CD4-positive, alpha-beta T cell treated with Interleukin-4 for 1 hour (primary cell): Measurements from ENCODE around the gene COMMD3.
A peak's percentile ranks its signal among the peaks of the same experiment; 100 is the strongest.
"Not testable (repeated sequence)": the region's sequence is repeated elsewhere in the genome, so short reads cannot be mapped to it uniquely, and the experiment has no call there.

ENCODE experiments used
- DNase-seq, 2 donors: peaks; one replicate each; pipeline ENCODE4 v3.0.0-alpha.2; 2020 to 2022

The COMMD3 gene

DNA sequence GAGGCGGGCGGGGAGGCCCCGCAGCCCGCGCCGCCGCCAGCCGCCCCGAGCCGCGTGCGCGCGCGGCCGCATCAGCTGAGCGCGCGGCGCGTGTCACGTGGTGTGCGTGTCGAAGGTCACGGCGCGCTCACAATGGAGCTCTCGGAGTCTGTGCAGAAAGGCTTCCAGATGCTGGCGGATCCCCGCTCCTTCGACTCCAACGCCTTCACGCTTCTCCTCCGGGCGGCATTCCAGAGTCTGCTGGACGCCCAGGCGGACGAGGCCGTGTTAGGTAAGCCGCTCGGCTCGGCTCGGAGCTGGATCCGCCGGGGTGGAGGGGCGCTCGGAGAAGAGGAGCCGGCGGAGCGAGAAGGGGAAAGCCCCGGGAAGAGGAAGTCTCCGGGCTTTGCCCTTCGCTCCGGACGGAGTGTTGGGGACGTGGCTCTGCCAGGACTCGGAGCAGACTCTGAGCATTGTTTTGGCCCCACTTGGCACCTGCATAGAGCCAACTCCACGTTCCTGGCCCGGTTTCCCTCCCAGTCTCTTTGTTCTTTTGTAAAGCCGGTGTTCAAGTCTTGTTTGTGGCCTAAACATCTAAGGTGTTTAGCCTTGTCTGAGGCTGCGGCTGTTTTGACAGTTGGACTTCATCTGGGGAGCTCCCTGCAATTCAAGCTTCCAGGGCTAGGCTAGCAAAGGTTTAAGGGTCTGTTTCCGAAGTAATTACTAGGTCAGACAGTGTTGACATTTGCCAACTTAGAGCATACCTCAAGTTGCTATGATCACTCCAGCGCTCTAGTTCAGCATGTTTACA lies at the start of gene COMMD3:
COMMD3 (plus strand) TSS at position 103 of the 790 bp plus-strand sequence; CDS start at position 133, 30 bp downstream.
- peak; percentile 77 to 80 for DNase-seq

DNA sequence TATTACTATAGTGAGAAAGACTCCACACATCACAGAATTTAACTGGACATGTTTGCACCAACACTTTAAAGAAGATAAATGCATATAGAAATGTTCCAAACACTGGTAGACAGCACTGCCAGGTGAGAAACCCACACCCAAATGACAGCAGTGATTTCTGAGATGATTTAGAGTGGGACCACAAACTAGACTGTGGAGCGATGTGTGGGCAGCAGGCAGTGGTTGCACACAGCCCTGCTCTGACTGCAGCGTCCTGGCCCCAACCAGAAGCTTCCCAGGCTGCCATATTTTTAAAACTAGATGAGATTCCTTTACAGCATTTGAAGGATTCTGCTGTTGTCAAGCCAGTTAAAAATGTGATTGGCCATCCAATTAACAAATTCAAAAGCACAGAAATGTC lies 47.7 kb upstream of the COMMD3 start:
- DNase-seq = no peak

DNA sequence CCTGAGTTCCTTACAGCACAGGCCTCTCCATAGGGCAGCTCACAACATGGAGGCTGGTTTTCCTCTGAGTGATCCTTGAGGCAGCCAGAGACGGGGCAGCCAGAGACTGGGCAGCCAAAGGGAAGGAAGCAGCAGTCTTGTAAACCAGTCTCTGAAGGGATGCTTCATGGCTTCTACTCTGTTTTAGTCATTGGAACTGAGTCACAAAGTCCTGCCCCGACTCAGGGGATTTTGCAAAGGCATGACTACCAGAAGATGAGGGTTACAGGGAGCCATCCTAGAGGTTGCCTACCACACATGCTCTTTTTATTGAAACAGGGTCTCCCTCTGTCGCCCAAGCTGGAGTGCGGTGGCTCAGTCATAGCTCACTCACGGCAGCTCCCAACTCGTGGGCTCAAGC lies 44.4 kb upstream of the COMMD3 start:
- no peak for DNase-seq

DNA sequence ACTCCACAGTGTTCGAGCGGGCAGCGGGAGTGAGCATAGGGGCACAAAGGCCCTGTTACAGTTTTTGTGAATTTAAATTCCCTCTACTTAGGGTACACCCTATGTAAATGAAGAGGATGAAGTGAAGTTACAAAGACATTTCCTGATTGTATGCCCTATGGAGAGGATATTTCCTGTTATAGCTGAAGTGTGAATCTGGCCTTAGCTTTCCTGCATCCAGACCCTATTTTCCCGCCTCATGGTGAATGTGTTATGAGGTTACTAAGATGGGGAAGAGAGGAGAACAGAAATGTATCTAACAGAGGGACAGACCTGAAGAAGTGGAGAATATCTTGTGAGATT lies 37.8 kb upstream of the COMMD3 start:
- DNase-seq = no peak

DNA sequence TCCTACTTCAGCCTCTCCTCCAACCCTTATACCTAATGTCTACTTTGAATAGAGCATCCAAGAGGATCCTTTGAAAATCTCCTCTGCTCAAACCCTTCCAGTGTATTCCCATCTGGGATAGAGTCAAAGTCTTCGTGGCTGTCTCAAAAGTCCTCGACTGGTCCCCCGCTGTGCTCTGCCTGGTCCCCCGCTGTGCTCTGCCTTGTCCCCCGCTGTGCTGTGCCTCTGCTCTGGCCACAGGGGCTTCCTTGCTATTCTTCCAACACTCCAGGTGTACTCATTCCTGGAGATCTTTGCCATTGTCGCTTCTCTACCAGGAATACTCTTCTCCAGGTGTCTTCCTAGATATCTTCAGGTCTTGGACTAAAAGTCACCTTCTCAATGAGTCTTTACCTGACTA lies 36.1 kb upstream of the COMMD3 start:
- DNase-seq = no peak

DNA sequence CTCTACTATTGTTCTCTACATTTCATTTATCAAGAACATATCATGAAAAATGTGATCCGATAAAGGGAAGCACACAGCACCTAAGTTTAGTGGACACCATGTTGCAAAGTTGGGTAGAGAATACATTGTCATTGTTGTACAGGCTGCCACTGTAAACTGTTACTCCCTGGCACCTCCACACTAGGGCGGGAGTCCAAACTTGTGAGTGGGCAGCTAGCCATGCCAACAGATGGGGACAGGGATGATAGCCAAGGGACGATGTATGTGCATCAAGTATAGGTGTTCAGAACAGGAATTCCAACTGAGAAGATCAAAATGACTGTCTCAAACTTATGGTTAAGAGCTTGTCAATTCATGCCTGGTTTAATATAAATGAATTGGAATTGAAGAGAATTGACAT lies 31.1 kb upstream of the COMMD3 start:
- DNase-seq = no peak

DNA sequence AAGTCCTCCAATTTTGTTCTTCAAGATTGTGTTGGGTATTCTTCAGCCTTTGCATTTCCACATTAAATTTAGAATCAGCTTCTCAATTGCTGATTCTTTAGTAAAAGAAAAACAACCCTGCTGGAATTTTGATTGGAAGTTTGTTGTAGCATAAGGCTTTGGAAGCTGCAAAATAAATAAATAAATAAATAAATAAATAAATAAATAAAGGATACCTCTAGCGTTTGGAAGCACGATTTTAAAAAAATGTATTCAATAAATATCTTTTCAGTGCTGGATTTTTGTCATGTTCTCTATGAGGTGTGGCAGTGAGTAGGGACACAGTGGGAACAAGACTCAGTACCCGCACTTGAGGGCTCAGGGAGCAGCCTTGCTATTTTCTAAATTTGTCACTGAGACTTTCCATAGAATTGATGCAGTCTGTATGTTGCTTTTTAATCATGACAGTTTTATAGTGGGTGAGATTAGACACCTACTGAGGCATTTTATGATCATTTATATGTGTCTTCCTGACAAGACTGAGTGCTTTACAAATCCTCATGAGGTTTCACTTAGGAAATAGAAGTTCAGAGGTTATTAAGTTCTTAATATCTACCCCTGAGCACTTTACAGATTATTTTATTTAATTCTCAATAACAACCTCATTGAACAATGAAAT lies 22.3 kb upstream of the COMMD3 start:
- no peak for DNase-seq

DNA sequence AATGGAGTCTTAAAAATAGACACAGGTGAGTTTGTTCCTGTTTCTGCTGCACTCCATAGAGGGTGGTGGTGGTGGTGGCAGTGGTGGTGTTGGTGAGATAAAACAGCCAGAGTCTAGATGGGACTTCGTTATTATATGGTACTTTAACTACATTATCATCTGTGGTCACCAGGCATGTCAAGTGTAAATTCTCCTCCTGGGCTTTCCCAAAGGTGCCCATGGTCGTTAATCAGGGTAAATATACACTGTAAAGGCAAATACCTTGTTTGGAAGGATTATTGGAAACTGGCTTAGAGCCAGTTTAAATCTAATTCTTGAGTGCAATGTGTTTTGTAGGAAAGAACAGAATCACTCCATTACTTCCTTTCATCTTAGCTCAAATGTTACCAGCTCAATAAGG lies 21.5 kb upstream of the COMMD3 start:
- no peak for DNase-seq

DNA sequence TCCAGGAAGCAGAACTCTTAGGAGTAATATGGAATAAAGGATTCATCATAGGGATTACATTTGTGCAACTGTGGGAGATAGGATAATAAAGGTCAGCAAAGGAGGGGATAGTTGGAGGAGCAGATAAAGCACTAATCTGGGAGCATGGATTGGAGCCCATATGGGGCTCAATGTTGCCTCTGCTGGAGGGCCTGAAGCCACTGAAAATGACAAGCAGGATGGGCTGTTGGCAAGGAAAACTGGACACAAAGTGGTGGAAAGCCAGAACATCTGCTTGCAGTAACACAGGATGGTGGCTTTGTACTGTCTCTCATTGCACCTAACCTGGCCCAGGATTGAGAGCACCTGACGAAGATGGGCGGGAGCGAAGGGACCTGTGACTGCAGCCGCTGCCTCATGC lies 15.0 kb upstream of the COMMD3 start:
- no peak for DNase-seq

DNA sequence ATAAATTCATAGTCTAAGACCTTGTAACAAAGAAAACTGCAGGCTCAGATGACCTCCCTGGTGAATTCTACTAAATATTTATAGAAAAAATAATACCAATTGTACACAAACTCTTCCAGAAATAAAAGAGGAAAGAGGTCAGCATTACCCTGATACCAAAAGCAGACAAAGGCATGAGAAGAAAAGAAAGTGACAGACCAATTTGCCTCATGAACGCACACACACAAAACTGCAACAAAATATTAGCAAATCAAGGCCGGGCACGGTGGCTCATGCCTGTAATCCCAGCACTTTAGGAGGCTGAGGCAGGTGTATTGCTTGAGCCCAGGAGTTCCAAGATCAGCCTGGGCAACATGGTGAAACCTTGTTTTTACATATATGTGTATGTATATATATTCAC lies 12.7 kb upstream of the COMMD3 start:
- DNase-seq = no peak

DNA sequence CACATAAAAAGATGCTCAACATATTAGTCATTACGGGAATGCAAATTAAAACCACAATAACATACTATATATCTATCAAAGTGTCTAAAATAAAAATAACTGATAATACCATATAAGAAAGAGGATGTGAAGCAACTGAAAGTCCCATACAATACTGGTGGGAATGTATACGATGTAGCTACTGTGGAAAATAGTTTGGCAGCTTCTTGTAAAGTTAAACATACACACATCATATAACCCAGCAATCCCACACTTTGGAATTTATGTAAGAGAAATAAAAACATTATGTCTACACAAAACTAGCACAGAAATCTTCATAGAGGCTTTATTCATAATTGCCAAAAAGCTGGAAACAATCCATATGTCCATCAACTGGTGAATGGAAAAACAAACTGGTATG lies 10.5 kb upstream of the COMMD3 start:
- DNase-seq = no peak

DNA sequence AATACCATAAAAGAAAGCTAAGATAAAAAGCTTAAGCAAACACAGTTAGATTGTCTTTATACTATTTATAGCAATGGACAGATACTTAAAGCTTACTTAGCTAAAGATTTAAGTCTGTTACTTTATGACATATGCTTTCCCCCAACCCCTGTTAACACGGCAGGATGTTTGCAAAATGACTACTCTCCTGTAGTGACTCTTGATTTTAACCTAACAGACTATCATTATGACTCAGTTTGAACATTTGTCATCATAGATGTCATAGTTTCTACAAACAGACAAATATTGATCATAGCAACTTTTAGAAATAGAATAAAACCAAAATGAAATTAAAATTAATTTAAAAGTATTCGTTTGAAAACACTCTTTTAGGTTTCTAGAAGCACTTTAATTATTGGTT lies 7.8 kb upstream of the COMMD3 start:
- no peak for DNase-seq

DNA sequence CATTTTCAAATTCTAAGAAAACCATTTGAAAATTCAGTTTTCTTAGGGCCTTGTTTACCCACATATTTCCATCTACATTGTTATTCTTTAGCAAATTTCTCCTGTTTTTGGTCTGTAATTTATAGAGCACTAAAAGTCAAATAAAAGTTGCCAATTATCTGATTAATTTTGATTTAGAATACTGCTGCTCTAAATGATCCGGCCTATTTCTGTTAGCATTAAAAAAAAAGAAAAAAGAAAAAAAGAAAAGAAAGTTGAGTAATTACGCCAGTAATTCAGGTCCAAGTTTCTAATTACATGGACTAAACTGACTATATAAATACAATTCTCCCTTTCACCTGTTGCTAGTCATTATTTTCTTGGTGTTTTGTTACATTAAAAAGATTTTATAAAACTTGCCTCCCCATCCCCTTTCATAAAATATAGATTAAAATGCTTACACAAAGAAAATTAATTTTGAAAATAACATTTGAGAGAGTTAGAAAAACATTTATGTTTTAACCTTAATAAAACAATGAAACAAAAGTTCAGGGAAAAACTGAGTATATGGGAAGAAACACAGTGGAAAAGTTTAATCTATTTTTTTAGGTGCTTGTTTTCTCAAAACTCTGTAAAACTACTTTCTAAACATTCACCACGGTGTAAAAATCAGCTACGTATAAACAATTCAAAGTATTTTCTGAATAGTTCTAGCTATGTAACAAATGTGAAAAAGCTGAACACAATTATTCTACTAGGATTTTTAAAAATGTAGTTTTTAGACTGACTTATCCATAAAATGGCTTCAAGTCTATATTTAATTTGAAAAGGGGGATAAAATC lies 6.8 kb upstream of the COMMD3 start:
- no peak for DNase-seq

DNA sequence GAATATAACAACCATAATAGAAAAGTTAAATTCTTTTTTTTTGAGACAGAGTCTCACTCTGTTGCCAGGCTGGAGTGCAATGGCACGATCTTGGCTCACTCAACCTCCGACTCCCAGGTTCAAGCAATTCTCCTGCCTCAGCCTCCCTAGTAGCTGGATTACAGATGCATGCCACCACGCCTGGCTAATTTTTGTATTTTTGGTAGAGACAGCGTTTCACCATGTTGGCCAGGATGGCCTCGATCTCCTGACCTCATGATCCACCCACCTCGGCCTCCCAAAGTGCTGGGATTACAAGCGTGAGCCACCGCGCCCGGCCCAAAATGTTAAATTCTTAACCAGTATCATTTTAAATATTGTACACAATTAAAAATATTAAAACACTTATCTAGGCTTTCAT lies 6.2 kb upstream of the COMMD3 start:
- DNase-seq = not testable (repeated sequence)

DNA sequence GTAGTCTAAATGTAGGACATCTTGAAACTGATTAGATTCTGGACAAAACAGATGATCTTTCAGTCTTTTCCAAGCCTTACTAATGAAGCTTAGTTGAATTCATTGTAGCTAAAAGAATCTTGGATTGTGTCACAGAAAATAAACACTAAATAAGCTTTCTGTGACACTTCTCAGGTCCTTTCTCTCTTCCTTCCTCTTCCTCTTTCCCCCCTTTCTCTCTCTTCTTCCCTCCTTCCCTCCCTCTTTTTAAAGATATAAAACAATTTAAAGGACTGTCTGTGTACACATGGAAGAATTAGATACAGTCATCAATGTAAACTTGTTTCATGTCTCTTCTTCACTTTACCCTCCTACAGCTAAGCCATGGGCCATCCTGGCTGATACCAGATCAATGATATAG lies 5.3 kb upstream of the COMMD3 start:
- DNase-seq = no peak

DNA sequence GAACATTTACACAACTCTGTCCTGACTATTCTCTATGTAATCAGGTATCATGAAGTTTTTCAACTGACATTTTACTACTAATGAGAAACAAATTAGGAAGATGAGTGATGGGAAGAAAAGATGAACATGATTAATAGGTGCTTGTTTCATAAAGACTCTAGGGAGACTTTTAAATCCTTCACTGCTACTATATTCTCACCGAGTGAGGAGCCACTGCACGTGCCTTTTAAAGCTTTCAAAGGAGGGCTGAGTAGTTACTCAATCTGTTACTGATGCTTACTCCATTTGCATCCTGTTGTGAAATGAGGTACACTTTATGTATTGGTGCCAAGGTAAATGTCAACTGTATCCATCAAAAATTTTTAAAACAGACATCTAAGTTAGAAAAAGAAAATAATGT lies 1.3 kb upstream of the COMMD3 start:
- no peak for DNase-seq

DNA sequence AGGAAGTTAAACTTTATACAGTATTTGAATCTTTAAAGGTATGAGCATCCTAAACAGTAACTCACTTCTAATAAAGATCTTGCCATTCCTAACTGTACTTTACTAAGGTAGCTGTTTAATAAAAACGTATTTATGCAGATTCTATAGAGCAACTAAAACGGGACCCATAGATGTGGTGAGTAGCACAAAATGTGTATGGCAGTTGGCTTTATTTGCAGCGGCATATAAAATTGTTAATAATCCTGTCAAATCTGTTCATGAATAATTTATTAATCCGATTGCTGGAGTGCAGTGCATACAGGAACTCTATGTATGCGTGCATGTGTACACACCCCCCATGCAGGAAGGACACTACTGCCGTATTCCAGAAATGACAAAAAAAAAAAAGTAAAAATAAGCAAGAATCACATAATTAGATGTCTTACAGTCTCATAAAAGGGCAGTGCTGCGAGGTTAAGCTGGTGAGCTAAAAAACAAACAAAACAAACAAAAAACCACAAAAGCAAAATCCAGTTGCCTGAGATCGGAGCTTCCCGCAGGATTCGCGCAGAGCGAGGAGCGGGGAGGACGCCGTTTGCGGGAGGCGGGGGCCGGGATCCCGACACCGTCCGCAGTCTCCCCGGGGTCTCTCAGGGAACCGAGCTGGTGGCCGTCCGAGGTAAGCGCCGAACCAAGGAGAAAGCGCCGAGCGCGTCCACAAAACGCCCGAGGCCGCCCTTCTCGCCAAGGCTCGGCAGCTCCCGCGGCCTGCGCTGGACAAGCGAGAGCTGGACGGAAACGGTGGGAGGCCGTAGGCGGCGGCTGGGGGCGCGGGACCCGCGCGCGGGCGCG lies 518 bp upstream of the COMMD3 start:
- no peak for DNase-seq

DNA sequence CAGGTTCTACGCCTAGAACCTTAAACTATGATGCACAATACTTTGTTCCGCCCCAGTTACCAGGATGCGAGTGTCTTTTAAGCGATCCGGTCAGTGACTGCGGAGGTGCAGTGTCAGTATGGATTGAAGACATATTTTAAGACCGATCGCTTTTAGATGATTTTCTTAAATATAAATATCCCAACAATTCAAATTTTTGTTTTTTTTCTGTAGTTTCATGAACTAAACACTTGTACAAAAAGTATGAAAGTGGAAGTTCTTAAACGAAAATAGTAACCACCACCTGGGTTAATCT lies 835 bp downstream of the COMMD3 start:
- DNase-seq = peak; percentile 36 to 39

DNA sequence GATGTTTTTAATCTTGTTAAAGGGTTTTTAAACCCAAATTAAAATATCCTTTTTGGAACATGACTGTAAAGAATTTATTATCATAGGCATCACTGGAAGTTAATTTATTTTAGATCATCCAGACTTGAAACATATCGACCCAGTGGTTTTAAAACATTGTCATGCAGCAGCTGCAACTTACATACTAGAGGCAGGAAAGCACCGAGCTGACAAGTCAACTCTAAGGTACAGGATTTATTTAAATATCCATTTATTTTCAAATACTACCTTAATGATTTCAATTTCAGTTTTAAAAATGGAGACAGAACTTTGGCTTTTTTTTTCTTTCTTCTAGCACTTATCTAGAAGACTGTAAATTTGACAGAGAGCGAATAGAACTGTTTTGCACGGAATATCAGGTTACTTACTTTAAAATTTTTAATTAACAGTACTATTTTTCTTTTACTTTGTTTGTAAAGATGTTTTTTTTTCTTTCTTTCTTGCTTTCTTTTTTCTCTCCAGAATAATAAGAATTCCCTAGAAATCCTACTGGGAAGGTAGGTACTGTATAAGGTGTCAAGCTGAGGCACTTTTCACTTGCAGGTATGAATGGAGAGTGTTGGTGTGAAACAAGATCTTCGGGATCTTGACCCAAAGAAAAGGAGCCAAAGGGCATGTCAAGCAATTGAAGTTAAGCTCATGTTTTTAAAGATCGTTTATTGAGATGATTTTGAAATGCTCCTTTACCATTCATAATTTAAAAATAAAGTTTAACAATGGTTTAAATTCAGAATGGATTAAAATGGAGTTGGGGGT lies 1.8 kb downstream of the COMMD3 start:
- no peak for DNase-seq

DNA sequence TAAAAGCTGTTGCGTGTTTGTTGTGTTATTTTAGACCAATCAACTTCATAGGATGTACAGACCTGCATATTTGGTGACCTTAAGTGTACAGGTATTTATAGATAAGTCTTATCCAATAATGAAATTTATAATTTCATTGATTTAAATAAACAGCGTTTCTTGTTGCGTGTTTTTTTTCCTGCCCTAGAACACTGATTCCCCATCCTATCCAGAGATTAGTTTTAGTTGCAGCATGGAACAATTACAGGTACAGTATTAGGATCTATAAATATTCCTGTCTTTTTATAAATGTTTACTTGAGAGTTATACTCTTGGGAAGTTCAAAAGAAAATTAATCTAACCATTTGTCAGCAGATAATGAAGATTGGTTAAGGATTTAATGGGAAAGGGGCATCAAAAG lies 2.6 kb downstream of the COMMD3 start:
- DNase-seq = no peak

DNA sequence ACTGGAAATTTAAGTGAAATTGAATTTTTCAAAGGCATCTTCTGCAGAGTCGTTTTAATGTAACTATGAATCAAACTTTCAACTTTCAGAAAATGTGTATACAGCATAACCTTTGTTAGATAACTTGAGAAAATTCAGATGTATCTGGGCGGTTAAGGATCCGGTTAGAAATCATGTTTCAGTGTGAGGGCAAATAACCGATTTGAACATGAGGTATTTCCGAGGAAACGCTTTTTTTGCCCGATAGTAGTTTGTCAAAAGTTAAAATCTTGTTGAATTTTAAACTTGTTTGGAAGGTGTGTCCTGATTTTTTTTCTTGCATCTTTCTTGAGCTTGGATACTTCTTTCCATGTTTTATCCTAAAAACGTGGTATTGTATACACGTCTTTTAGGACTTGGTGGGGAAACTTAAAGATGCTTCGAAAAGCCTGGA lies 3.4 kb downstream of the COMMD3 start:
- DNase-seq = no peak

DNA sequence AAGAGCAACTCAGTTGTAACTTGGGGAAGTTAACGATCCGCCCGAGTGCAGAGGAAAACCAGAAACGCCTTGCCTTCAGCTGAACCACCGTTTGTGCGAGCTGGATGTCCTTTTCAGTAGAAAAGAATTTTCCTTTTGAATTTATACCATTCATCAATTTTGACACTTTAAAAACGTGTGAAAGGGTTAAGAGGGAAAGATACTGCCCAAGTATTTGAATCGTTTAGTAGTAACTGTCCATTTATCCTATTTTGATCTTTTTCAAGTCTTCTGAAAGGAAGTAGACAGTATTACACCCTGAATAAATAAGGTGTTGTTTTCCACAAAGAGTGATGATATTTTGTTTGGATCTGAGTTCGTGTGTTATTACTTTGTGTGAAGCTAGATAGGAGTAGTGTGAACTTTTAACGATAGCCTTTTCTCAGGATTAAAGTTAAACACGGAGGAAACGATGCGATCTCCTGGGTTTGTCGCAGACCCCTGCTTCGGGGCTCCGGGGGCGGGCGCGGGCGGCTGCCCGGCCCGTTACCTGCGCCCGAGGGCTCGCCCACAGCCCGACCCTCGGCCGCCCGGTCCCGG lies 3.9 kb downstream of the COMMD3 start:
- peak in 1 of 2 donors; percentile 30 for DNase-seq
